Dermis microvascular lymphatic vessel endothelial cell (primary cell): Measurements from ENCODE around the gene TAF11L9. TPM values are rescaled to one million over a fixed set of nuclear protein-coding genes. Genes with fewer than 3 reads are reported as not detected.
"Not testable (repeated sequence)": the region's sequence is repeated elsewhere in the genome, so short reads cannot be mapped to it uniquely, and the experiment has no call there.

ENCODE experiments used
- DNase-seq, 2 donors: peaks; one replicate each; pipeline versions ENCODE4 v3.0.0 to v3.0.0-alpha.2; 2010; ENCODE audit warnings: low read depth in 2 of 2
- total RNA-seq: library from RNA; depleted of rRNA; stranded (reverse); fragments of >200 nt; gene quantifications from 2 replicates; pipeline ENCODE4 v1.2.1, GENCODE V29; 2014

Gene TAF11L9
- total RNA-seq = not detected in 2 replicates

GRCh38 chr5:17594255-17594654 lies at the start of gene TAF11L9:
Gene TAF11L9 (minus strand): TSS chr5:17594394.
- DNase-seq = not testable (repeated sequence)

GRCh38 chr5:17634160-17634559 lies 40.0 kb upstream of the TAF11L9 start, which contains the start of gene TAF11L14:
Gene TAF11L14 (plus strand): TSS chr5:17634460.
- no peak for DNase-seq

- DNase-seq = not testable (repeated sequence)
These were observed 37.6 kb upstream of the TAF11L9 start, which contains the start of gene TAF11L13 for GRCh38 chr5:17631788-17632187. Gene TAF11L13 (plus strand): TSS chr5:17632088.

GRCh38 chr5:17625686-17626085 lies 31.5 kb upstream of the TAF11L9 start:
- DNase-seq = no peak

- no peak for DNase-seq
These were observed 26.4 kb upstream of the TAF11L9 start for GRCh38 chr5:17620627-17621026.

GRCh38 chr5:17619354-17619753 lies 25.2 kb upstream of the TAF11L9 start:
- DNase-seq = no peak

- DNase-seq = no peak
These were observed 20.8 kb upstream of the TAF11L9 start for GRCh38 chr5:17614872-17615605.

GRCh38 chr5:17610092-17610491 lies 15.9 kb upstream of the TAF11L9 start, which contains the start of gene TAF11L12:
Gene TAF11L12 (plus strand): TSS chr5:17610392.
- DNase-seq = not testable (repeated sequence)

GRCh38 chr5:17607461-17607860 lies 13.3 kb upstream of the TAF11L9 start:
- DNase-seq = not testable (repeated sequence)

GRCh38 chr5:17604951-17605350 lies 10.8 kb upstream of the TAF11L9 start:
- no peak for DNase-seq

GRCh38 chr5:17603880-17604279 lies 9.7 kb upstream of the TAF11L9 start, which contains the start of gene TAF11L11:
Gene TAF11L11 (plus strand): TSS chr5:17604183.
- not testable (repeated sequence) for DNase-seq

- DNase-seq = not testable (repeated sequence)
These were observed 3.5 kb upstream of the TAF11L9 start, which contains the start of gene TAF11L10 for GRCh38 chr5:17597728-17598127. Gene TAF11L10 (minus strand): TSS chr5:17597828.

GRCh38 chr5:17590860-17591259 lies 3.3 kb downstream of the TAF11L9 start, which contains the start of gene TAF11L8:
Gene TAF11L8 (minus strand): TSS chr5:17590960.
- not testable (repeated sequence) for DNase-seq

- not testable (repeated sequence) for DNase-seq
These were observed 8.5 kb downstream of the TAF11L9 start, which contains the start of gene TAF11L7 for GRCh38 chr5:17585658-17586057. Gene TAF11L7 (minus strand): TSS chr5:17585758.

Other genes starting within 250 kb of the TAF11L9 start
- gene TAF11L2, start 96.2 kb downstream of the TAF11L9 start, total RNA-seq = not detected in 2 replicates
- not detected in 2 replicates for gene TAF11L3, start 76.0 kb downstream of the TAF11L9 start, total RNA-seq
- gene TAF11L4, start 72.6 kb downstream of the TAF11L9 start, total RNA-seq = not detected in 2 replicates
- not detected in 2 replicates for gene TAF11L5, start 69.2 kb downstream of the TAF11L9 start, total RNA-seq
- not detected in 2 replicates for gene TAF11L6, start 65.7 kb downstream of the TAF11L9 start, total RNA-seq
- gene TAF11L7, start 8.6 kb downstream of the TAF11L9 start, total RNA-seq = not detected in 2 replicates
- gene TAF11L8, start 3.4 kb downstream of the TAF11L9 start, total RNA-seq = not detected in 2 replicates
- gene TAF11L10, start 3.4 kb upstream of the TAF11L9 start, total RNA-seq = not detected in 2 replicates
- gene TAF11L11, start 9.8 kb upstream of the TAF11L9 start, total RNA-seq = not detected in 2 replicates
- gene TAF11L12, start 16.0 kb upstream of the TAF11L9 start, total RNA-seq = not detected in 2 replicates
- not detected in 2 replicates for gene TAF11L13, start 37.7 kb upstream of the TAF11L9 start, total RNA-seq
- not detected in 2 replicates for gene TAF11L14, start 40.1 kb upstream of the TAF11L9 start, total RNA-seq